Esophagus squamous epithelium (tissue), 4 donors: ENCODE data around the gene TBC1D2.

Experiments used
- CTCF ChIP-seq, 6 experiments: fragments of 450-650 bp in 4 of 6; fragments of 200-600 bp in 2 of 6; sonication (generic) in 2 of 6; IDR thresholded peaks; one replicate each; pipeline ENCODE4 v1.5.1; 2016 to 2019; ENCODE audit warnings: antibody characterized with exemption in 6 of 6, mild to moderate bottlenecking in 4 of 6, moderate library complexity in 4 of 6
- POLR2A ChIP-seq, 4 donors: fragments of 450-650 bp; IDR thresholded peaks; one replicate each; pipeline ENCODE4 v1.6.1; 2017; ENCODE audit warnings: antibody characterized with exemption in 4 of 4, mild to moderate bottlenecking in 4 of 4, moderate library complexity in 3 of 4

- no peak for TF ChIP-seq CTCF (IDR thresholded peaks at IDR 0.05)
- TF ChIP-seq POLR2A (IDR thresholded peaks at IDR 0.05): no peak
These were observed 102.9 kb downstream of the TBC1D2 start for GRCh38 chr9:98152526-98152925.
